ENCODE results near the gene REG3A.

The REG3A gene

GRCh38 chr2:79120194-79120713 is 39.3 kb downstream of the REG3A start, which contains the start of gene REG1A:
Gene REG1A (plus strand): TSS chr2:79120488. CDS start chr2:79120862, 374 bp downstream.
- DNase-seq (ENCODE audit: low read depth), result no peak

- no peak for DNase-seq (ENCODE audit: low read depth)
Observed at GRCh38 chr2:79116997-79117928, 42.3 kb downstream of the REG3A start.

DNA sequence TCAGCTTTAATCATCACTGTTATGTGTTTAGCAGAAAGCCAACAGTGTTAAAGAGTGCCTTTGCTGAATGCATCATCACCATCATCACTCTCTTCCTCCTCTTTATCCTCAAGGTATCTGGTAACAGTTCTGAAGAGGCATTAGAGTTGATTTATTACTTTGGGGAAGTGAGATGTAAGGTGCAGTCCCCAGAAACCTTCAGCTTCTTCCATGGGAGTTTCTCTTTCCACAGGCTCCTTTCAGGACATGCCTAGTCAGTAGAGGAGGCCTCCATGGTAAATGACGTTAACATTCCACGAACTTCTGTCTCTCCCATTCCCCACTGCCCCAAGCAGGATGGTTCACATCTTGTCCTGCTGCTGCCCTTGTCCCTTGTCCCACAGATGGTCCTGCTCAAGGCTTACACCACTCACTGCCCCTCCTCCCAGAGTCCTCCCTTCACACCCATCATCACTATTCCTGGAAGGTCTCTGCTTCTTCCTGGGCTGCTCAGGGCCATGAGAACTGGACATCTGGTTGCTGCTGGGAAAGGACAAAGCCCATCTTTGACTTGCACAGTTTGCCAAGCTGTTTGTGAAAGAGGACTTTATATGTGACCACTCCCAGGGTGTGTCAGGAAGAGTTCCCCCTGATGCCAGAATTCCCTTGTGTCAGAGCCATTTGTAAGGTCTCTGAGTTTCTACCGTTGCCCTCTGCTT is 44.6 kb downstream of the REG3A start:
- DNase-seq (ENCODE audit: low read depth), result no peak

DNA sequence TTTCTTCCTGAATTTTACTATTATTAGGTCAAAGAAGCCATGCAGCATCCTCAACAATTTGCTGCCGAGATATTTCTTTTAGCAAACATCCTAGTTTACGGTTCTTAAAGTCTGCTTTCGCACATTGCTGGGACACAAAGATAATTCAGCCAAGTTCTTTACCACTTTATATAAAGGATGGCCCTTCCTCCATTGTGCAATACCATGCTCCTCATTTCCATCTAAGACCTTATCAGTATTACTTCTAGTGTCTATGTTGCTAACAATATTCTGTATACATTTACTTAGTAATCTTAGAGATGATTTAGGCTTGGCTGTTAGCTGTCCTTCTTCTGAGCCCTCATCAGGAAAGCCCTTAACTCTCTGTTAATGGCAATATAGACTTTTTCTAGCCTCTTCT is 47.3 kb downstream of the REG3A start:
- DNase-seq (ENCODE audit: low read depth), result no peak

Measured in stimulated activated CD8-positive, alpha-beta memory T cell treated with anti-CD3 and anti-CD28 coated beads, Interleukin-12 subunit alpha, Interleukin-12 subunit beta, amount 100 ng/mL, for 1 hour (primary cell).